ENCODE data around the gene MACROD2.

DNA sequence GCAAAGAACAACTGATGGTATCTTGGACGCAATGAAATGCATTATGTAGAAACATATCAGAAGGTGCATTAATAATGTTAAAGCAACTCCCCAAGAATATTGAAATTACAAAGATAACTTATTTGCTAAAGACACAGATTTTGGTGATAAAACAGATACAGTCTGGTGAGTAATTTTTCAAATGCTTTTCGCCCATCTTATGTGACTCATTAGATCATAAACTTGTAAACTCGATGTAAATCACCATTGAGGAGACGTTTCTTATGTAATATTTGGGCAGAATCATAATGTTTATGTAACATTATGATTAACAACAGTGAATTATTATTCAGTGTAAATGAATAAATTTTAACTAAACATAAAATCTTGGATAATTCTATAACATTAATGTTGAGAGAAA is 1969.8 kb downstream of the MACROD2 start:
- TF ChIP-seq, protein P1, sequence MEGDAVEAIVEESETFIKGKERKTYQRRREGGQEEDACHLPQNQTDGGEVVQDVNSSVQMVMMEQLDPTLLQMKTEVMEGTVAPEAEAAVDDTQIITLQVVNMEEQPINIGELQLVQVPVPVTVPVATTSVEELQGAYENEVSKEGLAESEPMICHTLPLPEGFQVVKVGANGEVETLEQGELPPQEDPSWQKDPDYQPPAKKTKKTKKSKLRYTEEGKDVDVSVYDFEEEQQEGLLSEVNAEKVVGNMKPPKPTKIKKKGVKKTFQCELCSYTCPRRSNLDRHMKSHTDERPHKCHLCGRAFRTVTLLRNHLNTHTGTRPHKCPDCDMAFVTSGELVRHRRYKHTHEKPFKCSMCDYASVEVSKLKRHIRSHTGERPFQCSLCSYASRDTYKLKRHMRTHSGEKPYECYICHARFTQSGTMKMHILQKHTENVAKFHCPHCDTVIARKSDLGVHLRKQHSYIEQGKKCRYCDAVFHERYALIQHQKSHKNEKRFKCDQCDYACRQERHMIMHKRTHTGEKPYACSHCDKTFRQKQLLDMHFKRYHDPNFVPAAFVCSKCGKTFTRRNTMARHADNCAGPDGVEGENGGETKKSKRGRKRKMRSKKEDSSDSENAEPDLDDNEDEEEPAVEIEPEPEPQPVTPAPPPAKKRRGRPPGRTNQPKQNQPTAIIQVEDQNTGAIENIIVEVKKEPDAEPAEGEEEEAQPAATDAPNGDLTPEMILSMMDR (IDR thresholded peaks at IDR 0.05; ENCODE audit: insufficient read depth, low read depth, low read length) = no peak
- TF ChIP-seq EZH2 (IDR thresholded peaks at IDR 0.05; ENCODE audit: insufficient read depth, low read length) = no peak
